Neural progenitor cell (in vitro differentiated cells): Measurements from ENCODE around the gene TNS3.

Experiments
- EZH2 ChIP-seq: fragments of 200-600 bp; sonication (generic); IDR thresholded peaks from 2 replicates; pipeline ENCODE4 v1.6.1; 2017; ENCODE audit warnings: antibody characterized with exemption, mild to moderate bottlenecking, moderate library complexity
- EZH2phosphoT487 ChIP-seq: fragments of 200-600 bp; sonication (generic); IDR thresholded peaks from 2 replicates; pipeline ENCODE4 v1.6.1; 2017; ENCODE audit warnings: antibody characterized with exemption
- TF ChIP-seq, protein P1 (sequence below): fragments of 200-600 bp; sonication (generic); IDR thresholded peaks from 2 replicates; pipeline ENCODE4 v1.5.1; 2017; ENCODE audit warnings: antibody characterized with exemption, mild to moderate bottlenecking

DNA sequence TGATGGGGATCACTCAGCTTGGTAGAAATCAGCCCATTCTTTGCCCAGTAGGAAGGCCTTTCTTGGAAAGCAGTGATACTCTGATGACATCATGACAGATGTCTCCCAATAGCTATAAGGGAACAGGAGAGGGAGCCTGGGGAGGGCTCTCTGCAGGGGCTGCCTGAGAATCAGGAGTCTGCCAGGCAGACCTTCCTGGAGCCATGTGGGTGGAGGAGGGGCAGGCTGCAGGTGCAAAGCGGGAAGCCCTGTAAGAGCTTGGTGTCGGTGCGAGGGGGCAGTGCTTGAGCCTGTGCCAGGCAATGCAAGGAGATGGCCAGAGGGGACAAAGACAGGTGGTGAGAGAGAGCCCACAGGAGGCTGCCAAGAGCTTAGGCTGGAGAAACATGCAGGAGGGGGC lies 5.0 kb upstream of the TNS3 start:
- TF ChIP-seq EZH2phosphoT487 (no peak), EZH2 (no peak)
- TF ChIP-seq, protein P1, sequence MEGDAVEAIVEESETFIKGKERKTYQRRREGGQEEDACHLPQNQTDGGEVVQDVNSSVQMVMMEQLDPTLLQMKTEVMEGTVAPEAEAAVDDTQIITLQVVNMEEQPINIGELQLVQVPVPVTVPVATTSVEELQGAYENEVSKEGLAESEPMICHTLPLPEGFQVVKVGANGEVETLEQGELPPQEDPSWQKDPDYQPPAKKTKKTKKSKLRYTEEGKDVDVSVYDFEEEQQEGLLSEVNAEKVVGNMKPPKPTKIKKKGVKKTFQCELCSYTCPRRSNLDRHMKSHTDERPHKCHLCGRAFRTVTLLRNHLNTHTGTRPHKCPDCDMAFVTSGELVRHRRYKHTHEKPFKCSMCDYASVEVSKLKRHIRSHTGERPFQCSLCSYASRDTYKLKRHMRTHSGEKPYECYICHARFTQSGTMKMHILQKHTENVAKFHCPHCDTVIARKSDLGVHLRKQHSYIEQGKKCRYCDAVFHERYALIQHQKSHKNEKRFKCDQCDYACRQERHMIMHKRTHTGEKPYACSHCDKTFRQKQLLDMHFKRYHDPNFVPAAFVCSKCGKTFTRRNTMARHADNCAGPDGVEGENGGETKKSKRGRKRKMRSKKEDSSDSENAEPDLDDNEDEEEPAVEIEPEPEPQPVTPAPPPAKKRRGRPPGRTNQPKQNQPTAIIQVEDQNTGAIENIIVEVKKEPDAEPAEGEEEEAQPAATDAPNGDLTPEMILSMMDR, result no peak
